H9 (cell line): Measurements from ENCODE around the gene USP34. TPM values are rescaled to one million over a fixed set of nuclear protein-coding genes. Genes with fewer than 3 reads are reported as not detected.

Experiments used
- DNase-seq: peaks from one replicate; pipeline ENCODE4 v3.0.0-alpha.2; 2017
- H2AFZ ChIP-seq: one replicate; pipeline ENCODE4 v1.6.1; 2013; ENCODE audit warnings: mild to moderate bottlenecking, low read length, control low read depth, moderate library complexity
- H2AK5ac ChIP-seq: 2 replicates; pipeline ENCODE4 v1.6.1; 2013; ENCODE audit warnings: low read length, control low read depth, mixed read lengths; ENCODE audit not compliant: insufficient read length
- H2BK120ac ChIP-seq: one replicate; pipeline ENCODE4 v1.6.1; 2013; ENCODE audit warnings: low read depth, mild to moderate bottlenecking, low read length, control low read depth, inconsistent platforms; ENCODE audit not compliant: poor library complexity, severe bottlenecking
- H2BK12ac ChIP-seq: 2 replicates; pipeline ENCODE4 v1.6.1; 2013; ENCODE audit warnings: low read length, control low read depth, mixed read lengths, low read depth; ENCODE audit not compliant: insufficient read length
- H2BK15ac ChIP-seq: 2 replicates; pipeline ENCODE4 v1.6.1; 2013; ENCODE audit warnings: low read depth, low read length, control low read depth
- H2BK20ac ChIP-seq: one replicate; pipeline ENCODE4 v1.6.1; 2013; ENCODE audit warnings: low read depth, mild to moderate bottlenecking, low read length, control low read depth, inconsistent platforms; ENCODE audit not compliant: poor library complexity, severe bottlenecking
- H2BK5ac ChIP-seq: 2 replicates; pipeline ENCODE4 v1.6.1; 2013; ENCODE audit warnings: low read length, control low read depth, mixed read lengths; ENCODE audit not compliant: insufficient read length
- H3K14ac ChIP-seq: 2 replicates; pipeline ENCODE4 v1.6.1; 2013; ENCODE audit warnings: low read length, control low read depth; ENCODE audit not compliant: insufficient read depth
- H3K18ac ChIP-seq: 2 replicates; pipeline ENCODE4 v1.6.1; 2013; ENCODE audit warnings: low read depth, mild to moderate bottlenecking, mixed read lengths, low read length, control low read depth; ENCODE audit not compliant: insufficient read length
- H3K23ac ChIP-seq: 2 replicates; pipeline ENCODE4 v1.6.1; 2013; ENCODE audit warnings: low read length, control low read depth, mixed read lengths, low read depth; ENCODE audit not compliant: insufficient read length
- H3K23me2 ChIP-seq: 2 replicates; pipeline ENCODE4 v1.6.1; 2013; ENCODE audit warnings: low read depth, mild to moderate bottlenecking, mixed read lengths, low read length, control low read depth; ENCODE audit not compliant: insufficient read length, poor library complexity, severe bottlenecking
- H3K27ac ChIP-seq: 2 replicates; pipeline ENCODE4 v1.5.1; 2013; ENCODE audit warnings: low read length, control low read depth, mixed read lengths, low read depth; ENCODE audit not compliant: insufficient read length
- H3K27me3 ChIP-seq: 2 replicates; pipeline ENCODE4 v1.6.1; 2013; ENCODE audit warnings: low read length, control low read depth, inconsistent platforms; ENCODE audit not compliant: insufficient read depth
- H3K4ac ChIP-seq: 2 replicates; pipeline ENCODE4 v1.6.1; 2013; ENCODE audit warnings: low read depth, mild to moderate bottlenecking, control low read depth, inconsistent platforms, low read length, moderate library complexity
- H3K4me1 ChIP-seq: 2 replicates; pipeline ENCODE4 v1.6.1; 2013; ENCODE audit warnings: low read length, control low read depth, inconsistent platforms; ENCODE audit not compliant: insufficient read depth
- H3K4me2 ChIP-seq: 2 replicates; pipeline ENCODE4 v1.6.1; 2013; ENCODE audit warnings: low read length, control low read depth, mixed read lengths; ENCODE audit not compliant: insufficient read length, insufficient read depth
- H3K56ac ChIP-seq: 2 replicates; pipeline ENCODE4 v1.6.1; 2013; ENCODE audit warnings: low read depth, mild to moderate bottlenecking, mixed read lengths, low read length, control low read depth; ENCODE audit not compliant: insufficient read length
- H3K79me1 ChIP-seq: 2 replicates; pipeline ENCODE4 v1.6.1; 2013; ENCODE audit warnings: low read depth, mild to moderate bottlenecking, moderate library complexity, low read length, control low read depth, inconsistent platforms; ENCODE audit not compliant: insufficient read depth, poor library complexity, severe bottlenecking
- H3K79me2 ChIP-seq: 2 replicates; pipeline ENCODE4 v1.6.1; 2013; ENCODE audit warnings: low read length, control low read depth, inconsistent platforms; ENCODE audit not compliant: insufficient read depth
- H3K9ac ChIP-seq: 2 replicates; pipeline ENCODE4 v1.6.1; 2013; ENCODE audit warnings: low read length, control low read depth, mixed read lengths; ENCODE audit not compliant: insufficient read length; ENCODE audit errors: extremely low read depth
- H3K9me3 ChIP-seq: one replicate; pipeline ENCODE4 v1.6.1; 2013; ENCODE audit warnings: low read depth, low read length, inconsistent platforms; ENCODE audit not compliant: control insufficient read depth
- H3T11ph ChIP-seq: one replicate; pipeline ENCODE4 v1.6.1; 2013; ENCODE audit warnings: mild to moderate bottlenecking, low read length, control low read depth, inconsistent platforms
- H4K20me1 ChIP-seq: one replicate; pipeline ENCODE4 v1.6.1; 2013; ENCODE audit not compliant: control insufficient read depth, insufficient read length, insufficient read depth
- H4K5ac ChIP-seq: 2 replicates; pipeline ENCODE4 v1.6.1; 2013; ENCODE audit warnings: low read depth, mild to moderate bottlenecking, mixed read lengths, low read length, control low read depth; ENCODE audit not compliant: insufficient read length
- H4K8ac ChIP-seq: replicated peaks from 2 replicates; pipeline ENCODE4 v1.6.1; 2013; ENCODE audit warnings: low read length, control low read depth, mixed read lengths, low read depth; ENCODE audit not compliant: insufficient read length
- H4K91ac ChIP-seq: 2 replicates; pipeline ENCODE4 v1.6.1; 2013; ENCODE audit warnings: low read depth, mild to moderate bottlenecking, moderate library complexity, mixed read lengths, low read length, control low read depth; ENCODE audit not compliant: insufficient read length
- H3K27ac Mint-ChIP-seq, 3 experiments: 2 replicates in 2 of 3; 3 replicates in 1 of 3; pipeline ENCODE4 v1.8.0; 2020 to 2021; ENCODE audit warnings: mixed read lengths in 3 of 3, mild to moderate bottlenecking in 1 of 3, moderate library complexity in 1 of 3
- H3K27me3 Mint-ChIP-seq: 2 replicates; pipeline ENCODE4 v1.8.0; 2021; ENCODE audit warnings: low read depth, mild to moderate bottlenecking, moderate library complexity, mixed read lengths
- H3K36me3 Mint-ChIP-seq, 3 experiments: 2 replicates in 2 of 3; 3 replicates in 1 of 3; pipeline ENCODE4 v1.8.0; 2020 to 2021; ENCODE audit warnings: low read depth in 3 of 3, mixed read lengths in 3 of 3; ENCODE audit not compliant: insufficient read depth in 1 of 3
- H3K4me1 Mint-ChIP-seq, 2 experiments: 2 replicates each; pipeline ENCODE4 v1.8.0; 2020; ENCODE audit warnings: mixed read lengths in 2 of 2
- H3K4me3 Mint-ChIP-seq, 2 experiments: 2 replicates in 1 of 2; 3 replicates in 1 of 2; pipeline ENCODE4 v1.8.0; 2020 to 2021; ENCODE audit warnings: mild to moderate bottlenecking in 2 of 2, mixed read lengths in 2 of 2, moderate library complexity in 1 of 2
- H3K9me3 Mint-ChIP-seq, 2 experiments: 2 replicates in 1 of 2; 3 replicates in 1 of 2; pipeline ENCODE4 v1.8.0; 2020; ENCODE audit warnings: mild to moderate bottlenecking in 2 of 2, mixed read lengths in 2 of 2, moderate library complexity in 1 of 2
- CTCF ChIP-seq: fragments of 200-600 bp; sonication (generic); conservative IDR thresholded peaks from 3 replicates; pipeline ENCODE4 v1.8.0; 2021; ENCODE audit warnings: antibody characterized with exemption, mild to moderate bottlenecking
- WGBS: extraction: QIAGEN DNeasy Blood & Tissue Kit; methylation state at CpG from one replicate; pipeline ENCODE4 v1.1.7; 2013; ENCODE audit warnings: missing lambda C conversion rate, low lambda C conversion rate, mixed read lengths; ENCODE audit not compliant: insufficient read length; ENCODE audit errors: extremely low coverage; 5-methylcytosine and 5-hydroxymethylcytosine counted together
- total RNA-seq: library from RNA; stranded (reverse); gene quantifications from 2 replicates; pipeline ENCODE4 v1.2.1, GENCODE V29; 2021

The USP34 gene
- total RNA-seq, 1 experiment from 2014 or later = 93.9 TPM

GRCh38 chr2:61220768-61221167, 250.1 kb downstream of the USP34 start:
- no peaks in the 10 kb centered on the region for H3K27me3 Mint-ChIP-seq
- Histone ChIP-seq H2AFZ (no peak overlapping the region), H3K9me3 (no peaks in the 10 kb centered on the region), H4K91ac (no peak overlapping the region), H3K79me1 (no peaks in the 10 kb centered on the region), H3K27me3 (no peaks in the 10 kb centered on the region), H3K9ac (no peak overlapping the region), H4K8ac (no peak overlapping the region), H3K4me1 (no peaks in the 10 kb centered on the region), H2AK5ac (no peak overlapping the region), H3T11ph (no peak overlapping the region), H4K5ac (no peak overlapping the region), H3K23ac (no peak overlapping the region), H2BK15ac (no peak overlapping the region), H2BK20ac (no peak overlapping the region), H3K18ac (no peak overlapping the region), H2BK12ac (no peak overlapping the region), H2BK5ac (no peak overlapping the region), H3K27ac (no peak overlapping the region), H4K20me1 (no peaks in the 10 kb centered on the region), H3K4me2 (no peak overlapping the region), H3K79me2 (no peaks in the 10 kb centered on the region), H3K23me2 (no peaks in the 10 kb centered on the region), H2BK120ac (no peak overlapping the region), H3K56ac (no peak overlapping the region), H3K4ac (no peak overlapping the region), H3K14ac (no peak overlapping the region)
- no peaks in the 10 kb centered on the region for H3K9me3 Mint-ChIP-seq
- peaks cover 0 to 2% of the 10 kb centered on the region in 2 experiments; a peak in 1 of 4 replicates for H3K4me1 Mint-ChIP-seq
- peaks cover 13 to 65% (median 39%) of the 10 kb centered on the region in 3 experiments; a peak in 6 of 7 replicates for H3K36me3 Mint-ChIP-seq
- WGBS = no CpG with 5 or more reads among the region's 2 CpGs
- no peak overlapping the region for H3K4me3 Mint-ChIP-seq
- no peak overlapping the region; a peak in 2 of 7 replicates for H3K27ac Mint-ChIP-seq
- TF ChIP-seq CTCF = no peak
- DNase-seq = no peak
